KBM-7 (cell line): ENCODE measurements around the gene ACAP1.
"Not testable (repeated sequence)": the region's sequence is repeated elsewhere in the genome, so short reads cannot be mapped to it uniquely, and the experiment has no call there.

Experiments
- DNase-seq: peaks from one replicate; pipeline ENCODE4 v3.0.0-alpha.2; 2015
- in situ Hi-C: fragments of 300-500 bp; cut with MboI; formaldehyde crosslinking; loops from 2 replicates; pipeline ENCODE4 v1.14.3; 2020; ENCODE audit warnings: low sequenced_read_pairs, low pct_unique_long_range_greater_than_20kb, mixed read lengths

The ACAP1 gene

DNA sequence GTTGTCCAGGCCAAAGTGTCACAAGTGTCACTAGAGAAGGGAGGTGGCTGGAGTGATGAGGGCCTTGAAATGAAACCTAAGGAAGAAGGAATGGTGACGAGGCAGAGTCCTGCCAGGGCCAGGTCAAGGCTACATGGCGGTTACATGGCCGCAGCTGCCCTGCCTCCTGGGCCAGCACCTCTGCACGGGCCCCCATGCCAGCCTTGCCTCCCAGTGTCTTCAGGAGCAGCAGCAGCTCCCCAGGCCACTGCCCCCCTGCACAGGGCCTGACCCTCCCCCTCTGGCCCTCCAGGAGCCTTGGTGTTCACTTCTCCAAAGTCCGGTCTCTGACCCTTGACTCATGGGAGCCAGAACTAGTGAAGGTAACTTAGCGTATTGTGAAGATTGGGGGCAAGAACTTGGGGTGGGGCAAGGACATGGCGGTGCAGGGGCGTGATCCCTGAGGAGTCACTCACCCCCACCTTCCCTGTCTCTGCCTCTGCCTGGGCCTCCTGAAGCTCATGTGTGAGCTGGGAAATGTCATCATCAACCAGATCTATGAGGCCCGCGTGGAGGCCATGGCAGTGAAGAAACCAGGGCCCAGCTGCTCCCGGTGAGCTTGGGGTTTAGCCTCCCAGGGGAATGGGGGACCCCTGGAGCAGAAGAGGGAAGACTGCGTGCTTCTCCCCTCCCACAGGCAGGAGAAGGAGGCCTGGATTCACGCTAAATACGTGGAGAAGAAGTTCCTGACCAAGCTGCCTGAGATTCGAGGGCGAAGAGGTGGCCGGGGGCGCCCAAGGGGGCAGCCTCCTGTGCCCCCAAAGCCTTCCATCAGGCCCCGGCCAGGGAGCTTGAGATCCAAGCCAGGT lies 11.5 kb downstream of the ACAP1 start:
- in situ Hi-C loops = loop anchor here (25.0 kb wide), 1 partner anchor 311 kb away; the partner anchor contains the start of genes SLC16A11 and SLC16A13
- no peak for DNase-seq

DNA sequence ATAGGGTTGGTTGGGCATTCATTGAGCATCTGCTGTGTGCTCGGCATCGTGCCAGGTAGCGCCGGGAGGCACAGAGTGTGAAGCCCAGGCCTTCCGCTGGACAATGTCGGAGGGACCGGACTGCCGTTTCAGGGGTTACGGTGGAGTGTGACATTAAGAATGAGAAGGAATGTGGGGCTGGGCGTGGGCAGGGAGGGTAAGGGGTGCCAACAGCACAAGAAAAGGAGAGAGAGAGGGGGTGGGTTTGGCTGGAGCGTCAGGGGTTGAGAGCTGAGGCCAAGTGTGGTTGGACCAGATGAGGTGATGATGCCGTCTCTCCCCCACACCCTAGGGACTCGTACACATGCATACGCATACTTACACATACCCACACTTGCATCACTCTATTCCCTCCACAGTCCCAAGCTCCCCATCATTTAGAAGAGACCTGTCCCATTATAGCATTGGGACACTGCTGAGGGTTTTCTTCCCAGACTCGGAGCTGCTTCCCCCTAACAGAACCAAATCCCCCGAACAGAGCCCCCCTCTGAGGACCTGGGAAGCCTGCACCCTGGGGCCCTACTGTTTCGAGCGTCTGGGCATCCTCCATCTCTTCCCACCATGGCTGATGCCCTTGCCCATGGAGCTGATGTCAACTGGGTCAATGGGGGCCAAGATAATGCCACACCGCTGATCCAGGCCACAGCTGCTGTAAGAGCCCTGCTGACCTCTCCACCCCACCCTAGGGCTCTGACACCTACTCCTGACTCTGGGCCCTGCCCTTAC lies 12.3 kb downstream of the ACAP1 start:
- DNase-seq = no peak
- in situ Hi-C loops = loop anchor here (25.0 kb wide), 1 partner anchor 311 kb away; the partner anchor contains the start of genes SLC16A11 and SLC16A13

DNA sequence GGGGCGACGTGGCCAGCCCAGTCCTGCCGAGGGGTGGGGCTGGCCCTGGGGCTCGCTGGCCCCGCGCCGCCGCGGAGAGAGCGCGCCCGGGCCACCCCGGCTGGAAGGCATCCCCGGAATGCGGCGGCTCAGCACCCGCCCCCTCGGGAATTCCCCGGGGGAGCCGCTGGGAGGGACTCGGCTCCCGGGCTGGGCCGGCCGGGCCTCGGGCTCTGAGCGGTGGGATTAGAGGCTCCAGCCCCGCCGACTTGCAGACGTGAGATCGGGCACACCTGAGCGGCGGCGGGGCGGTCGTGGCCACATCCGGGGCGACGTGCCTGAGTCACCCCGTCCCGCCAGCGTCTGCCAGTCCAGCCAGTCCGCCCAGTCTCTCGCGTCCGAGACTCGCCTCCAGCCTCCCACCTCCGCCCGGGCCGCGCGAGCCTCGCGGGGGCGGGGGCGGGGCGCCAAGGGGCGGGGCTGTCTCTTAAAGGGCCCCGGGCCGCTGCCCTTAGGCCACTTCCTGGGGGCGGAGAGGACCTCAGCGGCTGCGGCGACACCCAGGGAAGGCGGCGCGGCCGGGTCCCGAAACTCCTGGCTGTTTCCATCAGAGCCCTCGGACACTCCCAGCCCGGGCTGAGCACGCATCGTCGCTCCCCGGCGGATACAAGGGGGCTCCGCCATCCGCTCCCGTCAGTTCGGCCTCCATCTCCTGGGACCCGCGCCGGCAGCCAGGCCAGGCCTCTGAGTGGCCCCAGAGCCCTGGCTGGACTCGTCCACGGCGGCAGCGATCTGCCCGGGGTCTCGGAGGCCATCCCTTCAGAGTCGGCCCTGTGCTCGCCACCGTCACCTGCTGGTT lies 15.6 kb downstream of the ACAP1 start, which contains the start of gene KCTD11:
KCTD11 (plus strand) TSS at position 498 of the 838 bp plus-strand sequence.
- no peak for DNase-seq
- in situ Hi-C loops = no loop called here

DNA sequence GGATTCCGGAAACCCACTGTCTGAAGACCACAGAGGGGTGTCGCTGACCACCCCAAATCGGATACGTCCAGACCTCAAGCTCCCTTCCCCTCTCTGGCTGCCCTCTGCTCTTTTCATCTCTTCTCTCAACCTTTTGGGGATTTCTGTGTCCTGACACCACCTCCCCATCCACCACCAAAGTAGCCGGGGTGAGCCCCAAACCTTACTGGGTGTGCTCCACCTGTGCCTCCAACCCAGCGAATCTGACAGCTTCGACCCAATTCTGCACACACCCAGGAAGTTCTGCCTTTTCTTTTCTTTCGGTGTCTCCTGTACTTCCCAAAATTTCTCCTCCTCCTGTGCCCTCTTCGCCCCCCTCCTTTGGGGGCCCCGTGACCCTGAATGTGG lies 16.2 kb downstream of the ACAP1 start:
- no peak for DNase-seq
- in situ Hi-C loops = no loop called here

DNA sequence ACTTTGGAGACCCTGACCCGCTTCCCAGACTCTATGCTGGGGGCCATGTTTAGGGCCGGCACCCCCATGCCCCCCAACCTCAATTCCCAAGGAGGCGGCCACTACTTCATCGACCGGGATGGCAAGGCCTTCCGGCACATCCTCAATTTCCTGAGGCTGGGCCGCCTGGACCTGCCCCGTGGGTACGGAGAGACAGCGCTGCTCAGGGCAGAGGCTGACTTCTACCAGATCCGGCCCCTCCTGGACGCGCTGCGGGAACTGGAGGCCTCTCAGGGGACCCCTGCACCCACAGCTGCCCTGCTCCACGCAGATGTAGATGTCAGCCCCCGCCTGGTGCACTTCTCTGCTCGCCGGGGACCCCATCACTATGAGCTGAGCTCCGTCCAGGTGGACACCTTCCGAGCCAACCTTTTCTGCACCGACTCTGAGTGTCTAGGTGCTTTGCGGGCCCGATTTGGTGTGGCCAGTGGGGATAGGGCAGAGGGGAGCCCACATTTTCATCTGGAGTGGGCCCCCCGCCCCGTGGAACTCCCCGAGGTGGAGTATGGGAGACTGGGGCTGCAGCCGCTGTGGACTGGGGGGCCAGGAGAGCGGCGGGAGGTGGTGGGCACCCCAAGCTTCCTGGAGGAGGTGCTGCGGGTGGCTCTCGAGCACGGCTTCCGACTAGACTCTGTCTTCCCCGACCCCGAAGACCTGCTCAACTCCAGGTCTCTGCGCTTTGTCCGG lies 16.7 kb downstream of the ACAP1 start:
- DNase-seq = no peak
- in situ Hi-C loops = no loop called here

DNA sequence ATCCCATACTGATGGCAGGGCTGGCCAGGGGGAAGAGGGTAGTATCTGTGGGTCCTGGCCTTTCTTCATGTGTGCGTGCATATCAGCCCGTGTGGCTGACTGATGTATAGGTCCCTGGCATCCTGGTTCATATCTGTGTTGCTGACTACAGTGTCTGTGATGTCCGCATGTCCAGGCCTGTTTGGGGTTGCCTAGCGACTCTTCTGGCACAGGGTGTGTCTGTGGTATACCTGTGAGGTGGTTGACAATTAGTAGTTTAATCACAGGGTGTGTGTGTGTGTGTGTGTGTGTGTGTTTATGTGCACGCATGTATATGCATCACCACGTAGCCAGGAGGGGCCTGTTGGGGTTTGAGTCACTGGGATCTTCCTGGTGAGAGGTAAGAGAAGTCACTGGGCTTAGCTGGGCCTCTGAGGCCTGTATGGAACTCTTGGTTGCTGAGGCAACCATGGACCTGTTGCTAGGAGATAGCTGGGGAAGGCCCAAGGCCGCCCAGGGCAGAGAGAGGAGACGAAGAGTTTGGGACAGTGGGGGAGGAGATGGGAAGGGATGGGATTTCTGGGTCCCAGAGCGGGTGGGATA lies 18.0 kb downstream of the ACAP1 start:
- no peak for DNase-seq
- in situ Hi-C loops = no loop called here

DNA sequence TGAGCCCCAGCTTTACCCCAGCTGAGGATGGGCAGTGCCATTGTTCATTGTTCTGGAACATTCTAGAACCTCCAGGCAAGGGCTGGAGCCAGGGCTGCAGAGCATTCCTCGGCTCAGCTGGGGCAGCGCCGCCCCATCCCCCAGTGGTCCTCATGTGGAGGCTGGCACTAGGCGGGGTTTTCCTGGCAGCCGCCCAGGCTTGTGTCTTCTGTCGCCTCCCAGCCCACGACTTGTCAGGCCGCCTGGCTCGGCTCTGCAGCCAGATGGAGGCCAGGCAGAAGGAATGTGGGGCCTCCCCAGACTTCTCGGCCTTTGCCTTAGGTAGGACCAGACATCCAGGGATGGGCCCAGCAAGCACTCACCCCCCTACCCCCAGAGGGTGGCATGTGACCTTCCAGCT lies 18.7 kb downstream of the ACAP1 start, which contains the start of gene TMEM95:
TMEM95 (plus strand) TSS at position 104 of the 400 bp plus-strand sequence; CDS start at position 153, 49 bp downstream.
- in situ Hi-C loops = no loop called here
- DNase-seq = no peak

DNA sequence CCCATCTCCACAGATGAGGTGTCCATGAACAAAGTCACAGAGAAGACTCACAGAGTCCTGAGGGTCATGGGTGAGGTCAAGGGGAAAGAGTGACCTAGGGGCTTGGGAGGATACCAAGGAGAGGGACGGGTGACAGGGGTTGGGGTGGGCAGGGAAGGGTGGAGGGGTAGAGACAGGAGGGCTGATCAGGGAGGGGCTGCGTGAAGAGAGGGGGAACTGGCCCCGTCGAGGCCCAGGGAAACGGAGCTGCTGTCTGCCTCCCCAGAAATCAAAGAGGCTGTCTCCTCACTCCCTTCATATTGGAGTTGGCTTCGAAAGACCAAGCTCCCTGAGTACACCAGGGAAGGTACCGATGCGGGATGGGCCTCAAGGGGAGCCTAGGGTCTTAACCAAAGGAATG lies 19.2 kb downstream of the ACAP1 start:
- DNase-seq = no peak
- in situ Hi-C loops = no loop called here

DNA sequence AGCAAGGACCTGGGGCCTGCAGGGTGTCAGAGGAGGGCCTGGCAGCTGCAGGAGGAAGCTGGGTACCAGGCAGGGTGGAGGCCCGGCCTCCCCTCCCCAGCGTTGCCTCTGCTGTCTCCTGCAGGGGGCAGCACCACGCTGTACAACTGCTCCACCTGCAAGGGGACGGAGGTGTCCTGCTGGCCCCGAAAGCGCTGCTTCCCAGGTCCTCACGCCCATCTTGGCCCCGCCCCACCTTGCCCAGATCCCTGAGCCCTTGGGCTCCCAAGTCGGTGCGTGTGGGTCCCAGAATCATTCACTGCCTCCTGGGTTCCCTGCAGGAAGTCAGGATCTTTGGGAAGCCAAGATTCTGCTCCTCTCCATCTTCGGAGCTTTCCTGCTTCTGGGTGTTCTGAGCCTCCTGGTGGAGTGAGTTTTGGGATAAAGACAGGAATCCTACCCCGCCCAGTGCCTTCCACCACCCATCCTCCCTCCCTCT lies 19.8 kb downstream of the ACAP1 start:
- in situ Hi-C loops = no loop called here
- peak; percentile 94 for DNase-seq

DNA sequence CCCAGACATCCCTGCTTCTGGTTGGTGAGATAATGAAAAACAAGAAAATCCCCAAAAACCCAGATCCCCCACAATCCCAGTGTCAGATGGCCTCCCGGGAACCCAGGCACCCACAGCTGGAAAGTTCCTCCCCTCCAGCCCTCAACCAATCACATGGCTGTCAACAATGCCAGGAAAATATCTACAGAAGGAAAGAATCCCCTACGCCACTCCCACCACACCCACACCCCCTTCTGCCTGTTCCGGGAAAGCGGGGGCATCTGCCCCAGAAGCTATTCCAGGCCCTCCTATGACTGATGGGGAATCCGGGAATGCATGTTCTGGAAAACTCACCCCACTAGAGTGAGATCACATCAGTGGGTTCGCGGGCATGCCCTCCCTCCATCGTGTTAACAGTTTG lies 20.4 kb downstream of the ACAP1 start:
- DNase-seq = no peak
- in situ Hi-C loops = no loop called here

DNA sequence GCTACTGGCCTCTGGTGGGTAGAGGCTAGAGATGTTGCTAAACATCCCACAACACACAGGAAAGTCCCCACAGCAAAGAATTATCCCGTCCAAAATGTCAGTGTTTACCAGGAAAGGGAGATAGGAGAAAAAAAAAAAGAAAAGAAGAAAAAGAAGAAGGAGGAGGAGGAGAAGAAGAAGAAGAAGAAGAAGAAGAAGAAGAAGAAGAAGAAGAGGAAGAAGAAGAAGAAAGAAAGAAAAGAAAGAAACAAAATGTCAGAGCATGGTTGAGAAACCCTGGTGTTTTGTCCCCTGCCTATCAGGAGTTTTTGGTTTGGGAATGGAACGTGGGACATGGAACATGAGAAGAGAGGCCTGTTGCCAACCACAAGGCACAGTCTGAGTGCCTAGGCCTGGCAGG lies 21.1 kb downstream of the ACAP1 start:
- no peak for DNase-seq
- in situ Hi-C loops = no loop called here

DNA sequence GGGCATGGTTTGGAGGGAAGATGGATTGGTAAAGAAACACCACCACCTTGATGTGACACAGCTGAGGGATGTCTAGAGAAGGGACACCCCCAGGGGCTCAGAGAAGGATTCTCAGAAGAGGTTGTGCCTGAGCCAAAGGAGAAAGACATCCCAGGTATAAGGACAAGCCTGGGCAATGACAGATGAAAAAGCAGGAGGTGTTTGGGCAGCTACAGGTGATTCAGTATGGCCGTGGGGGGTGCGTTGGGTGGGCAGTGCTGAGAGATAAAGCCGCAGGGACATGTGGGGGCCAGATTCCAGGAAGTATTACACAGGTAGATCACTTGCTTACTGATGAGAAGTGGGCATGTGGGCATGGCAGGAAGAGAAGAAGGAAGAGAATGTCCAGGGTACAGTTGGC lies 25.6 kb downstream of the ACAP1 start:
- no peak for DNase-seq
- in situ Hi-C loops = no loop called here

DNA sequence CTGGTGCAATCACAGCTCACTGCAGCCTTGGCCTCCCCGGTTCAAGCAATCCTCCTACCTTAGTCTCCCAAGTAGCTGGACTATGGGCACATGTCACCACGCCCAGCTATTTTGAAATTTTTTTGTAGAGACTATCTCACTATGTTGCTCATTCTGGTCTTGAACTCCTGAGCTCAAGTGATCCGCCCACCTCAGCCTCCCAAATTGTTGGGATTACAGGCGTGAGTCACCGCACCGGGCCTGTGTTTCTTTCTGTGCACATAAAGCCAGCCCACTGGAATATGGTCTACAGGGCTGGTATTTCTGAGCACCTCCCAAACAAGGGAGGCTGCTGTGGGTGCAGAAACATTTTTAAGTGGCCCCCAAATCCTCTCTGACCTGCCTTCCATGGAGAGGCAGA lies 27.0 kb downstream of the ACAP1 start:
- in situ Hi-C loops = no loop called here
- DNase-seq = no peak

DNA sequence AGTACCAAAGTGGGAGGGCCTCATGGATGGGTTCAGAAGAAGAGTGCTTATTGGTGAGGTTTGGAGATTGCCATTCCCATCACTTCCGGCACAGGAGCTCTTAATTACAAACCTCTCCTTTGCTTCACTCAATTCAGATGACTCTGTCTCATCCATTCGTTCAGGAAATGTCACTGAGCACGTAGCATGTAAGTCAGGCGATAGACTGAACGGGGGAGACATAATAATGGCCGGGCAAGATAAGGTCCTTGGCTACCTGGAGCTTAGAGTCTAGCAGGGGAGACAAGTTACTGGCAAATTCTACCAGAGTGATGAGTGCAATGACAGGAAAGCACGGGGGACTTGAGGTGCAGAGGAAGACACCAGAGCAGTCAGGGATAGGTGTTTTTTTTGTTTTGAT lies 29.6 kb downstream of the ACAP1 start:
- in situ Hi-C loops, DNase-seq: not testable (repeated sequence)

DNA sequence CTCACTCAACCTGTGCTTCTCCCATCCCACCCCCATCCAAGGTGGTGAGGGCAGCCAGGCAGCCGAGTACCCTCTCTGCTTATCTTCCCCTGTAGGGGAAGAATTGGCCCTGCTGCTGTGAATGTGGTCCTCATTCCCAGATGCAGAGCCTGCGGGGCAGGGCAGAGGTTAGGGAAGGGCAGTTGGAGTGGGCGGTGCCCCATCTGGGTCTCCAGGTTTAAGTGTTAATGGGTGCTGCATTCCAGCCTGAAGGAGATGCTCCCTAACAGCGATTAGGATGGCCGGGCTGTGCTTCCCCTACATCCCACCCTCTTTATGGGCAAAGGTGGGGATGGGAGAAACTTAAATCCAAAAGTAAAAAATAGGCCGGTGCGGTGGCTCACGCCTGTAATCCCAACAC lies 30.8 kb downstream of the ACAP1 start:
- in situ Hi-C loops = no loop called here
- no peak for DNase-seq

DNA sequence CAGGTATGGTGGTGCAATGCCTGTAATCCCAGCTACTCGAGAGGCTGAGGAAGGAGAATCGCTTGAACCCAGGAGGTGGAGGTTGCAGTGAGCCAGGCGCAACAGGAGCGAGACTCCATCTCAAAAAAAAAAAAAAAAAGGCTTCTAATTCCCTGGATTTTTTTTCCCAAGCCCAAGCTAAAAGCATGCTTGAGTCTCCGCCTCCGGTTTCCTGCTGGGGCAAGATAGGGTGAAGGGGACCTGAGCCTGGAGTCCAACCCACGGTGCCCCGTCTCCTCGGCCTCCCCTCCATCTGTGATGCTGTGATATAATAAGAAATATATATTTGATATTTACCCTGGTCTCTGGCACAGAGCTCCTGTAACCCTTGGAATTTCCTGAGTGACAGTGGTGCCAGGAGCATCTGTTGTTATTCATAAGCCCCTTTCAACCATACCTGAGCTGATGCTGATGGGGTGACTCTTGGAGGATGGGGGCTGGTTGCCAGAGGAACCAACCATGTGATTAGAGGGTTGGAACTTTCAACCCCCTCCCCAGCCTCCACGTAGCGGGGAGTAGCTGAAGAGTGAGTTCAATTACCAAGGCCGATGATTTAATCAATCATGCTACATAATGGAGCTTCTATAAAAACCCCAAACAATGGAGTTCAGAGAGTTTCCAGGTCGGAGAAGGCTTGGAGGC lies 31.7 kb downstream of the ACAP1 start:
- in situ Hi-C loops = no loop called here

DNA sequence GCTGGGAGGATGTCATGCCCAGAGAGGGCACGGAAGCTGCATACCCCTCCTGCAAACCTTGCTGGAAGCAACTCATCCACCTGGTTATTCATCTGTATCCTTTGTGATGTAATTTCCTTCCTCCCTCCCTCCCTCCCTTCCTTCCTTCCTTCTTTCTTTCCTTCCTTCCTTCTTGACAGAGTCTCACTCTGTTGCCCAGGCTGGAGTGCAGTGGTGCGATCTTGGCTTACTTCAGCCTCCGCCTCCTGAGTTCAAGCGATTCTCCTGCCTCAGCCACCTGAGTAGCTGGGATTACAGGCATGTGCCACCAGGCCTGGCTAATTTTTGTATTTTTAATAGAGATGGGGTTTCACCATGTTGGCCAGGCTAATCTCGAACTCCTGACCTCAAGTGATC lies 32.3 kb downstream of the ACAP1 start:
- in situ Hi-C loops, DNase-seq: not testable (repeated sequence)

More for the DNA sequence above, 31.7 kb downstream of the ACAP1 start:
- no peak for DNase-seq

DNA sequence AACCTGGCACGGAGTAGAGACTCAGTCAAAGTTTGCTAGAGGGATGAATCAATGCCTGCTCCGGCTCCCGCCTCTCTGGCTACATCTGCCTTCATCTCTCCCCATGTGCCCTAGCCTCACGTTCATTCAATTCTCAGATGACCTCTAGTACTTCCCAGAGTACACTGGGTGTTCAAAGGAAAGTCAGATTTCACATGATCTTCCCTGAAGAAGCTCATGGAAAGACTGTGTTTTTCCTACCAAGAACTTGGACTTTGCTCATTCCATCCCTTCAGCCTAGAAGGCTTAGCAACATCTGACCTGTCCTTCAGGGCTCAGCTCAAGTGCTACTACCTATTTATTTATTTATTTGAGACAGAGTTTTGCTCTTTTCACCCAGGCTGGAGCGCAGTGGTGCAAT lies 33.5 kb downstream of the ACAP1 start:
- DNase-seq = no peak
- in situ Hi-C loops = no loop called here
